HCT116 (cell line): ENCODE measurements around the gene DPH1.

ENCODE experiments used
- CEBPB ChIP-seq: IDR thresholded peaks from 2 replicates; pipeline ENCODE4 v1.6.1; 2012; ENCODE audit warnings: low read depth
- JUND ChIP-seq: IDR thresholded peaks from 2 replicates; pipeline ENCODE4 v1.6.1; 2012
- POLR2A ChIP-seq: IDR thresholded peaks from 2 replicates; pipeline ENCODE4 v1.7.0; 2011; ENCODE audit warnings: borderline replicate concordance; ENCODE audit not compliant: insufficient read depth, insufficient read length; ENCODE audit errors: extremely low read depth
- SP1 ChIP-seq: IDR thresholded peaks from 2 replicates; pipeline ENCODE4 v1.6.1; 2012; ENCODE audit warnings: low read depth
- TCF7L2 ChIP-seq: IDR thresholded peaks from 2 replicates; pipeline ENCODE4 v1.7.0; 2011; ENCODE audit warnings: borderline replicate concordance, inconsistent platforms; ENCODE audit not compliant: insufficient read depth, insufficient read length; ENCODE audit errors: extremely low read depth
- TF ChIP-seq, protein P1 (sequence below), 3 experiments: fragments of 200-600 bp in 1 of 3; sonication (generic) in 1 of 3; IDR thresholded peaks in 2 of 3; conservative IDR thresholded peaks in 1 of 3; 2 replicates each; pipeline ENCODE4 v1.5.1; 2012 to 2017; ENCODE audit warnings: low read depth in 2 of 3, low read length in 2 of 3, antibody characterized with exemption in 1 of 3, borderline replicate concordance in 1 of 3, control low read depth in 1 of 3, mild to moderate bottlenecking in 1 of 3, mixed read lengths in 1 of 3, mixed run types in 1 of 3, moderate library complexity in 1 of 3; ENCODE audit not compliant: insufficient read depth in 1 of 3

DNA sequence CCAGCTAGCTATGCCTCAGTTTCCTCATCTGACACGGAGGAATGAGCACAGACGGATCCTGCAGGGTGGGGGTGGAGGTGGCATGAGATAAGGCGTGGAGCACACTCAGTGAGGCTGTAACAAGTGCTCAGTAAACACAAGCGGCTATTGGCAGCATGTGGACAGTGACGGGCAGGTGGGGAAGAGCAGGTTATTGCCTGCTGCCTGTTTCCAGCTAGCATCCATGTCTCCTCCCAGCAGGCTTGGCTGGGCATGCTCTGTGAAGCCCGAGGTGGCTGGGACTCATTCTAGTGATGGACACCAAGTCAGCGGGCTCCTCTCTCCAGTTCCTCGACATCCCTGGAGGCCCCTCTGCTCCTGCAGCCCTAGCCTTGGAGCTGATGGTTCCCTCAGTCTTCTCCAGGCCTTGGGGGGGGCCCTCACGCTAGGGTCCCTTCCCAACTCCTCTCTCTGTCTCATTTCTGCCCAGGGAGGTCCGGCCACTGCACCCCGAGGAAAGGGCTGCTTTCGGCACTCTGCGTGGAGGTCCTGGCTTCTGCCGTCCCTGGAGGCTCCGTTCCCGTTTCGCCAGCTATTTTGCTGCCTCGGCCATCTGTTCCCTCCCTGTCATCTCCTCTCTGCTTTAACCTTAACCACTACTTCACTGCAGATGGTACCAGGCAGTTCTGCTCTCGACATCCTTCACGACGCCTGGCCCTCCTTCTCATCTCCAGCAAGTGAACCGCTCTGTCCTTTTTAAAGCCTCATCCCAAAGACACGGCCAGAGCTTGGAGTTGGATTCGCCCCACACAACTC is 11.0 kb upstream of the DPH1 start:
- TF ChIP-seq JUND (no peak), CEBPB (no peak), POLR2A (no peak), SP1 (no peak), TCF7L2 (no peak)
- TF ChIP-seq, protein P1, sequence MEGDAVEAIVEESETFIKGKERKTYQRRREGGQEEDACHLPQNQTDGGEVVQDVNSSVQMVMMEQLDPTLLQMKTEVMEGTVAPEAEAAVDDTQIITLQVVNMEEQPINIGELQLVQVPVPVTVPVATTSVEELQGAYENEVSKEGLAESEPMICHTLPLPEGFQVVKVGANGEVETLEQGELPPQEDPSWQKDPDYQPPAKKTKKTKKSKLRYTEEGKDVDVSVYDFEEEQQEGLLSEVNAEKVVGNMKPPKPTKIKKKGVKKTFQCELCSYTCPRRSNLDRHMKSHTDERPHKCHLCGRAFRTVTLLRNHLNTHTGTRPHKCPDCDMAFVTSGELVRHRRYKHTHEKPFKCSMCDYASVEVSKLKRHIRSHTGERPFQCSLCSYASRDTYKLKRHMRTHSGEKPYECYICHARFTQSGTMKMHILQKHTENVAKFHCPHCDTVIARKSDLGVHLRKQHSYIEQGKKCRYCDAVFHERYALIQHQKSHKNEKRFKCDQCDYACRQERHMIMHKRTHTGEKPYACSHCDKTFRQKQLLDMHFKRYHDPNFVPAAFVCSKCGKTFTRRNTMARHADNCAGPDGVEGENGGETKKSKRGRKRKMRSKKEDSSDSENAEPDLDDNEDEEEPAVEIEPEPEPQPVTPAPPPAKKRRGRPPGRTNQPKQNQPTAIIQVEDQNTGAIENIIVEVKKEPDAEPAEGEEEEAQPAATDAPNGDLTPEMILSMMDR (IDR thresholded peaks at IDR 0.05 in 2 of 3, conservative IDR thresholded peaks at IDR 0.05 in 1 of 3; ENCODE audit: borderline replicate concordance in 1 of 3, insufficient read depth in 1 of 3, low read depth in 2 of 3, low read length in 2 of 3) = no peak
